GM19025 (cell line): ENCODE measurements around the gene RHBDF1.

Experiments used
- ATAC-seq: cut with Tn5 transposase; IDR thresholded peaks from one replicate; pipeline ENCODE4 v1.9.1; 2021; ENCODE audit warnings: mild to moderate bottlenecking, low read depth, moderate library complexity; ENCODE audit not compliant: unreplicated experiment

Gene RHBDF1

DNA sequence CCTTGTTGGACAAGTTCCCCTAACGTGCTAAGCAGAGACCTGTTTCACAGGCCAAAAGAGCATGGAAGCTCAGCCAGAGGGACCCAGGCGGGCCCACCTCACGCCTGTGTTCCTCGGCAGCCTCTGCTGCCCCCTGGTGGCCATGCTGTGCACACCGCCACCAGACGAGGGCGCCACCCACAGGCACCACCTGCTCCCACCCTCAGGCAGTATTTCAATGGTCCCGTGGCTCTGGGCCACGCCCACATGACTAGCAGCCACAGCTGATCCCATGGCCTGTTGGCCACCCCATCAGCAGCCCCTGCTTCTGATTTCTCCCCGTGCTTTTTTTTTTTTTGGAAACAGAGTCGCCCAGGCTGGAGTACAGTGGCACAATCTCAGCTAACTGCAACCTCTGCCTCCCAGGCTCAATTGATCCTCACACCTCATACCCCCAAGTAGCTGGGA is 24.5 kb upstream of the RHBDF1 start:
- ATAC-seq = peak; percentile 63

DNA sequence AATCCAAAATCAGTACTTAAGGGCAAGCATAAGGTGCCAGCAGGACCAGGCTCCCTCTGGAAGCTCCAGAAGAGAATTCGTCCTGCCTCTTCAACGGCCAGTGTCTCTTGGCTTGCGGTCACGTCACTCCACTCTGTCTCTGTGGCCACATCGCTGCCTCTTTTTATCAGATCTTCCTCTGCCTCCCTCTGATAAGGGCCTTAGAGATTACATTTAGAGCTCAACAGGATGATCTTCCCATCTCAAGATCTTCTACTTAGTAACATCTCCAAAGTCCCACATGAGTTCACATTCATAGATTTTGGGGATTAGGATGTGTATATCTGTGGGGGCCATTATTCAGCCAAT is 22.5 kb upstream of the RHBDF1 start:
- no peak for ATAC-seq

DNA sequence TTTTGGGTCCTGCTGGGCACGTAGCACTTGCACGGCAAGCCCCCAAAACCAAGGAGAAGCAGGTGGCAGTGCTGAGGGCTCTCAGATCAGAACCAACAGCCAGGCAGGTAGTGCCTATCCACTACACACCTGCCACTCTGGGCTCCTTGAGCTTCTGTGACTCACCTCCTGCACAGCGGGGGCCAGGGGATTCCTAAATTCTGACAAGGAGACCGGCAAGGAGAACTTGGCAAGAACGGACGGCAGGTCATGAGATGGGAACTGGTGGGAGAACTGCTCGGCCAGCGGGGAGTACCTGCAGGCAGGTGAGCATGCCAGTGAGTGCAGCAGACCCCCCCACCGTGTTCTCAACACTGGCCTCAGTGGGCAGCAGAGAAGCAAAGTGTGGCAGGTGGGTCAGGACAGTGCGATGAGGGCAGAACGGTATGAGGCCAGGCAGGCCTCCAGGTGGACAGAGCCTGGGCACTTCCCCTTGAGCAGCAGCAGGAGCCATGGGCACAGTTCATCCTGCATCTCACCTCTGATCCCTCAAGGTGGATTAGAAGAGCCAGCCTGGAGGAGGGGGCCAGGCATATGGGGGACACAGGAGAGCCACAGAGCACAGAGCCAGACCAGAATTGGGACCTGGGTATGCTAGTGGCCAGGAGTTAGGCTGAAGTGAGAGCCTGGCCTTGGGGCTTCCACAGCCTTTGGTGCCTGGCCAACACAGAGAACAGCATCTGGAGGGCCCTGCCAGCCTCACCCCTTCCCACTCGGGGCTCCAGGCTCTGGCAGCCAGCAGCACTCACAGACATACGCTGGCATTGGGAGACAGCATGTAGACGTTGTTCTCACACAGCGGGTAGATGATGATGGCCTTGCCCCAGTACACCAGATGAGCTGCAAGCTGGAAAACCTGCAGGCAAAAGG is 20.3 kb upstream of the RHBDF1 start:
- ATAC-seq = no peak

DNA sequence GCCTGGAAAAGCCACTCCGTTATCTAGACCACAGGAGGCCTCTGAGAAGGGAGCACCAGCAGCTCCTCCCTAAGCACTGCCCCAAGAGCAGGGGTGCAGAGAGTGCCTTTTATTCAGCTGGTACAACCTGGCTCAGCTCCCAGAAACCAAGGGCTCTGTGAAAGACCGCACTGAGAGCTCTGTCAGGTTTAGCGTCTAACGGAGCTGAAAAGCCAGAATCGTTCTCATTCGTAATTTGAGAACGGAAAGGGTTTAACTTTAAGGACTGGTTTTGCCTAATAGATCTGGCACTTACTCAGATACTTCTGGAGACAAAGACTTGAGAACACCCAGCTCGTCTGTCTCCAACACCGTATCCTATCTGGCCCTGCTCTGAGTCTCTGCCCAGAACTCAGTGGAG is 19.1 kb upstream of the RHBDF1 start:
- no peak for ATAC-seq

DNA sequence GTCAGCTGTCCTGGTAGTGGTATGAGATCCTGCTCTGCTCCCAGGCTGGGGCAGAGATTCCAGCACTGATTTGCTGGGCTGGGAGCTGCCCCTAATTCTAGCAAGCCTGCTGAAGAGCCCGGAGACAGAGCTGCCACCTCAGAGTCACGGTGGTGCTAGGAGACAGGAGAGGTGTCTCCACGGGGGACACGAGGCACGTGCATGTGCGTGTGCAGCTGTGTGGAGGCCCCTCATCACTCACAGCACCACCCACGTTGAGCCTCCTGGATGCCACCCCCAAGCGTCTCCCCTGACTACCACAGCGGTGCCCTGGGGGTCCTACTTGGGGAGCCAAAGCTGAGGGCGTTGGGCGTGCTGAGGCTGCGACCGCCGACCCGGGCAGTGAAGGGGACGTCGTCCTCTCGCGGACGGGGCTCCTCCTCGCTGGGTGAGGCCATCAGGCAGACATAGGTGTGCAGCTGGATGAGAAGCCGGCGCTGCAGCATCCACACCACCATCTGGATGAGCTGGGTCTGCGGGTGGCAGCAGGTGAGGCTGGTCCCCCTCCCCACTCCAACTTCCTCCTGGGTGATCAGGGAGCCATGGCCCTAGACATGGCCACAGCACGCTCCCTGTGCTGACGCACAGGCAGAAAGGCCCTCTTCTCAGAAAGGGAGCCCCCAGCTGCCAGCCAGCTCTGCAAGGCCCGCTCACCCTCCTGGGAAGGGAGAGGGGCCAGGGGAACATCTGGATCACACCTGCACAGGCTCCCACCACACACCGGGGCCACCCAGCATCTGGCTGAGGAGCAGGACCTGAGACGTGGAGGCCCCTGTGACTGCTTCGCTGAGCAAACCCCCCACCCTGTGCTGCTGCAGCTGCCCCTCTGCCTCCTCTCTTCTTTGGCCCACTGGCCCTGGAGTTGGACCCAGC is 17.2 kb upstream of the RHBDF1 start:
- ATAC-seq = no peak

DNA sequence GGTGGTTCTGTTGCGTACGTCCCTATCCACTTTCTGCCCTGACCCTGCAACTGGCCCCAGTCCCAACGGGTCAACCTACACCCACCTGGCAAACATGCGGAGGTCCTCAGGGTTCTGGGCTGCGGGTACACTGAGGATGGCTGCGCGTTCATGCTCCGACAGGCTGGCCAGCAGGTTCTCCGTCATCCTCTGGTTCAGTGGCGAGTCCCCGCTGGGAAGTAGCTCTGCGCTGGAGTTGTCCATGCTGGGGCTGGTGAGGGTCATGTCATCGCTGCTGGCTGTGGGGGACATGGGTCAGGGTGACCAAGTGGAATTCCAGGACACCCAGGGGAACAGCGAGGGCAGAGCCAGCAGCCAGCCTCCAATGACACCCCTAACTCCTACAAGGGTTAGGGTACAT is 16.2 kb upstream of the RHBDF1 start:
- ATAC-seq = no peak

DNA sequence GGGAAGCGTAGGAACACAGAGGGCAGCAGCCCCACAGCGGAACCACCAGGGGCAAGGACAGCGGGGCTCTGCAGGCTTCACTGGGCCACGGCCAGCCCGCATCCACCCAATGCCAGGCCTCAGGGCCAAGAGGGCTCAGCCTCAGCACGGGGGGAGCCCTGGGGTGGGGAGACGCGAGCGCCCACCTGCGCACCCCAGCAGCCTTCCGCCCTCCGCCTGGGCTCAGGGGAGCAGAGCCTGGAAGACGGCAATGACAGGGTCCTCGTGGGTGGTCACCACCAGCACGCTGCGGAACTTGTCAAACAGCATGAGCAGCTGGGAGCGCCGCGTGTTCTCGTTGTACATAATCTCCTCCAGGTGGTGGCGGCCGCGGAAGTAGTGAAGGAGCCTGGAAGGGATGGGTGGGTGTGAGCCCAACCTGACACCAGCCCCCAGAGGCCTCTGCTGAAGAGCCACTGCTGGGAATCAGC is 14.1 kb upstream of the RHBDF1 start:
- ATAC-seq = no peak

DNA sequence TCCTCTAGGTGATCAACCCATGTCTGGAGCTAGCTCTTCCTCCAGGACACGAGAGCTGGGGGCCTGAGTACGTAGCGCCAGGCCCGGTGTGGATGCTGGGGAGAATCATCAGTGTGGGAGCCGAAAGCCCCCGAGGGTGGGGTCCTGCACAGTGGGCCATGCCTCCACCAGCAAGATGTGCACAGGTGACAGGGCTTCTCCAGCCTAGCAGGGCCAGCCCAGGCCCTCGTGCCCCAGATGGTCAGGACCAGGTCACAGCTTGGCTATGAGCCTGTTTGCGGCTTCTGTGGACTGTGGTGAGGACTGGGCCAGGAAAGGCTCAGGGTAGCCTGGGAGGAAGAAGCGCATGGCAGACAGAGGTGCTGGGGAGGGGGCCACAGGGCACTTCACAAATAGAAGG is 13.4 kb upstream of the RHBDF1 start:
- no peak for ATAC-seq

DNA sequence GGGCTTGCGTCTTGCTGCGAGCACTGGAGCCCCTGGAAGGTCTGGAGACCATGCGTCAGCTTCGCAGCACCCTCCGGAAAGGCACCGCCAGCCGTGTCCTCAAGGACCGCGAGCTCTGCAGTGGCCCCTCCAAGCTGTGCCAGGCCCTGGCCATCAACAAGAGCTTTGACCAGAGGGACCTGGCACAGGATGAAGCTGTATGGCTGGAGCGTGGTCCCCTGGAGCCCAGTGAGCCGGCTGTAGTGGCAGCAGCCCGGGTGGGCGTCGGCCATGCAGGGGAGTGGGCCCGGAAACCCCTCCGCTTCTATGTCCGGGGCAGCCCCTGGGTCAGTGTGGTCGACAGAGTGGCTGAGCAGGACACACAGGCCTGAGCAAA is 13.0 kb upstream of the RHBDF1 start:
- no peak for ATAC-seq

DNA sequence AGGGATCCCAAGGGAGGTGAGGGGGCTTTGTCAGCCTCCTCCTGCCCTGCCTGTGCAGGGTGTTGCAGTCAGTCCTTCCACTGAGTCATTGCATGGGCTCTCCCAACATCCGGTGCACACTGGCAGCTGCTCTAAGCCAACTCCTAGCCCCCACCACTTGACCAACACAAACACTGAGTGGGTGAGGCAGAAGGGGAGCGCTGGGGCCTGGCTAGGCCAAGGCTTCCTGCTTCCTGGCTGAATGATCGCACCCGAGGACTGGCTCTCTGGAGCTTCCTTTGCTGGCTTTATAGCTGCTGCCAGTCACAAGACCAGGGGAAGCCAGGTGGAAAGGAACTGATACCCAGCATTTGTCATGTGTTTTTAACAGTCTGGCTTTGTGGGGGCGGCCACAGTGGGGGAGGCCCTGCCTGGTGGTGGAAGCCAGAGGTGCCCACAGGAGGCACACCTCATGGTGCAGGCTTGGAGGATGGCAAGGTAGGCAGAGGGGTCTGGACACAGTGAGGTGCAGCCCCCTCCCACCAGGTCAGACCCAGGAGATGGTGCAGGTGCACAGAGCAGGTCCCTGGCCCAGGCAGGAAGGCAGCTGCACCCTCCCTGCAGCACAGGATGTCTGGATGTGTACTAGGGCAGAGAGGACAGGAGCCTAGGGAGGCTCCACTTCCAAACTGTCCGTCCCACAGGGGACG is 12.4 kb upstream of the RHBDF1 start:
- peak; percentile 59 for ATAC-seq

DNA sequence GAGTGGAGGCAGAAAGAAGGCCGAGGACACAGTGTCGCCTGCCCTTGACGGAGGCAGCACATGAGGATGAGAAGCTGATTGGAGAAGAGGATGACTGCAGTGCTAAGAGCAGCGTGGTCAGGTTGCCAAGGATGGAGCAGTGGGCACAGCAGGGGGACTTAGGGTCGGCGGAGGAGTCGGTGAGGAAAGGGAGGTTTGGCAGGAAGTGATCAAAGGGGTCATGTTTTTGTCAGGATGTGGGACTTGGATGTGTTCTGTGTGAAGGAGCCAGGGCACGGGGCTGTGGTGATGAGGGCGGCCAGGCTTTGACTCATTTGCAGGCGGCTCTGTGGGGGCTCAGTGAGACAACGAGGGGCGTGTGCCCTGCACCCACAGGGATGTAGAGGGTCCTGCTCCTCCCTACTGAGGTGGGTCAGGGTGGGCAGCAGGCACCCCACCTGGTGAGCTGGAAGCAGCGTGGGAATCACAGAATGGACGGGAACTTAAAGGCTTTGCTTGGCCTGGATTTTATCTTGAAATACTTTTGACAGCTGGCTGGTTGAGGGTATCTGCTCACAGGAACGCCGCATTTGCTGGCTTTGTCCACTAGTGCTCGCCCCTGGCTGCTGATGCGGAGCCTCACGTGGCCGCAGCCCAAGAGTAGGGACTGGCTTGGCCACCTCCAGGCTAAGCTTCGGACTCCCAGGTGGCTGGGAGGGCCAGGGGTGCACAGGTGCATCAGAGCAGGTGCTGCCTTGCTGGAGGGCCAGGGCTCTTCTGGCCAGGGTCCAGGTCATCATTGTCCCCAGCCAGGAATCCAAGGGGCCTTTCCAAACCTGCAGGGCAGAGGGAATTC is 11.6 kb upstream of the RHBDF1 start:
- ATAC-seq = no peak

DNA sequence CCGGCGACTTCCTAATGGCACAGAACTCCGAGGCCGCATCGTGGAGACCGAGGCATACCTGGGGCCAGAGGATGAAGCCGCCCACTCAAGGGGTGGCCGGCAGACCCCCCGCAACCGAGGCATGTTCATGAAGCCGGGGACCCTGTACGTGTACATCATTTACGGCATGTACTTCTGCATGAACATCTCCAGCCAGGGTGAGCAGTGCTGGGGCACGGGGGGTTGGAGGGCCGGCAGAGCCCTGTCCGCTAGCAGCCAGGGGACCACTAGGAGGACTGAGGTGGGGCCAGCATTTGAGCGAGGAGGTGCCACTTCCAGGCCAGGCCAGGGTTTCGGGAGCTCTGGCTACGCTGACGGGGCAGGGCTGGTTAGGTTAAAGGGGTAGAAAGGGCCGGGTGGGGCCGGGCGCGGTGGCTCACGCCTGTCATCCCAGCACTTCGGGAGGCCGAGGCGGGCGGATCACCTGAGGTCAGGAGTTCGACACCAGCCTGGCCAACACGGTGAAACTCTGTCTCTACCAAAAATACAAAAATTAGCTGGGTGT is 10.7 kb upstream of the RHBDF1 start:
- ATAC-seq = no peak

DNA sequence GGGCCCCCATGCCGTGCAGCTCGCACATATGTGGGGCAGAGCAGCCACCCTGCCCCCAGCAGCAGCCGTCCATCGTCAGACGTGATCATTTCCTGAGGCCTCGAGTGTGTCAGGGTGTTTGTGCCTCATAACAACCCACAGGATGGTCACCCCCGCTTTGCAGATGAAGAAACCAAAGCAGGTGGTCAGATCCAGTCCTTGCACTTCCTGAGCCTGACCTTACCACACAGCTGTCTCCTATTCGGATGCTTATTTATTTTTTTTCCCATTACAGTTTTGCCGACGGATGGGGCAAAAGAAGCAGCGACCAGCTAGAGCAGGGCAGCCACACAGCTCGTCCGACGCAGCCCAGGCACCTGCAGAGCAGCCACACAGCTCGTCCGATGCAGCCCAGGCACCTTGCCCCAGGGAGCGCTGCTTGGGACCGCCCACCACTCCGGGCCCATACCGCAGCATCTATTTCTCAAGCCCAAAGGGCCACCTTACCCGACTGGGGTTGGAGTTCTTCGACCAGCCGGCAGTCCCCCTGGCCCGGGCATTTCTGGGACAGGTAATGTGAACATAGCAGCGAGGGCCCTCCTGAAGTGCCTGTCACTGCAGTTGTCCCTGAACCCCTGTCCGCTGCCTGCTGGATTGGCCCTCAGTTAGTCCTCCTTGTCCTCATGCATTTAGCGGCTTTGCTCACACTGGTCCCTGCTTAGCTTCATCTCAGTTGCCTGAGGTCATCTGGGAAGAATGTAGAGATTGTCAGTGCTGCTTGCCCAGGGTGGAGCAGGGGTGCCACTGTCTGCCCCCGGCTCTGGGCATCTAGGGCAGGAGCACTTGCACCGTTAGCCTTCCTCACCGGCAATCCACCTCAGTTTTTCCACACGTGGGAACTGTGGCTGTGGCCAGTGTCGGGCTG is 7.0 kb upstream of the RHBDF1 start:
- no peak for ATAC-seq

DNA sequence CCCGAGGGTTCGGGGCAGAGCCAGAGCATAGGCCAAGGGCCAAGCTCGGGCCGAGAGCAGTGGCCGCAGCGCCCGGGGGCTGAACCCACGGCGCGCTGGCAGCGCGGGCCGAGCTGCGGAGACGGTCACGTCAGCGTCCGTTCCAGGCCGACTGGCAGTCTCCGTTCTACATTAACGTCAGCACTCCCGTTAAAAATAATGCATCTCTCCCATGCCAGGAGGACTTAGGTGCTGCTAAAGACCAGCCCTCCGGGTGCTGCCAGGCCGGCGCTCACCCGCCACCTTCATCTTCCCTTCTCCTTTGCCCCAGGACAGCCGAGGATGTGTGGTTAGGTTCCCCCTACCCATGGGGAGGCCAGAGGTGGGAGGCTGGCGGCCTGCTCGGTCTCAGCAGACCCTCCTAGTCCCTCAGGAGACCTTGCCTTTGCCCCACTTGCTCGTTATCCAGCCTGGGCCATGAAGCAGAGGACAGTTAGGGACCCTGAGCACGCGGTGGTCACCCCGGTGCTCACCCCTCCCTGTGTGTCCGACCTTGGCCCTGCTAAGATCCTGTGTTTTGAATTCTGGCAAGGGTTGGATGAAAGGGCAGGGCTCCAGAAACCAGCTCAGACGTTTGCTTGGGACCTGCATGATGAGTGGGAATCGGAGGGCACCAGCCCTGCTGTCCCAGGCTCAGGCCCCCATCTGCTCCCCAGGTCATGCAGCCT is 6.2 kb upstream of the RHBDF1 start:
- ATAC-seq = peak; percentile 14

DNA sequence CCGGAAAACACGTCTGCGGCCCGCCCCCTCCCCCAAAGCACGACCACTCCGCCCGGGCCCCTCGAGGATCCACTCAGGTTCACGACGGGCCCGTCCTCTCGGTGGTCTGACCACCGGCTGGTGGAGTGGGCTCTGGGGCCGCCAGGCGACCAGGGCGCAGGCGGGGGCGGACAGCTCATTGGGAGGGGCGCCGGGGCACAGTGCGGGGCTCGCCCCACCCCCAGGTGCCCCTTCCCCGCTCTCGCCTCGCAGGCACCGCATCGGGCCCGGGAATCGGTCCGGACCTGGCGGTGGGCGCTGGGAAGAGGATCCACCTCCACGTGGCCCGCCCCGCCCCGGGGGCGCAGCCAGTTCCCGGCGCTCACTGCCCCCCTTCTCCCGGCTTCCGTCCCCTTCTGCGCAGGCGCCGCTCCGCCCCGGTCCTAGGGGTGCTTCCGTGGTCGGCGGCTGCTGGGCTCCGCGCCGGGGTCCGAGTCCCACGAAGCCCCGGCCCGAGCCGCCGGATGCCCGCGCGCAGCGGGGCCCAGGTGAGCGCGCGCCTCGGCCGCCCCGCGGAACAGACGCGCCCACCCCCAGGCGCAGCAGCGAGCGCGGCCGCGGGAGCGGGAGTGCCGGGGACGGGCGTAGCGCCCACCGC is 5.5 kb upstream of the RHBDF1 start, which contains the start of gene MPG:
TSS of gene MPG (plus strand) at position 419 of the 637 bp plus-strand sequence. CDS start at position 504, 85 bp downstream.
- ATAC-seq = peak; percentile 68

DNA sequence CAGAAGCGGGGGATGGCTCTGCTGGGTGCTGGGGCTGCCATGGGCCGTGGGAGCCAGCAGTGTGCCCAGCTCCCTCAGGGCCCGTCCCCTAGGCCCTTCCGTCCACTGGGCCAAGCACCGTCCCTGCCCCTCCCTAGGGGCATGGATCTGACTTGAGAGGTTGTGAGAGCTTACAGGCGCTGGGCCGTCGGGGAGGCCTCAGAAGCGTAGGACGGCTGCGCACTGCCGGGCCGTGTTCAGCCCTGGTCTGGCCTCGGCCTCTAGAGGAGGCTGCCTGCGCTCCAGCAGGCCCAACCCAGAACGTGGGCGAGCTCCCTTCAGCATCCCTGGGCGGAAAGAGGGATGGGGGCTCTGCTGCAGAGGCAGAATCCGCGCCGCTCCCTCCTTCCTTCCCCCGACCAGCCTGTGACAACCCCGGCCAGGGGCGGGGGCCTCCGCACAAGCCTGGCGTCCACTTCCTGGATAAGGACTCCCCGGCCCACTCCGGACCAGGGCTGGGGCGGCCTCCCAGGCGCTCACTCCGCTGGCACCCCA is 4.9 kb upstream of the RHBDF1 start:
- peak; percentile 22 for ATAC-seq
